Lower leg skin (tissue), 4 donors: ENCODE results near the gene MRPL39. TPM values are rescaled to one million over a fixed set of nuclear protein-coding genes. Genes with fewer than 3 reads are reported as not detected.

Experiments used
- DNase-seq, 2 donors: peaks; one replicate each; pipeline ENCODE4 v3.0.0-alpha.2; 2019; ENCODE audit warnings: low spot score in 2 of 2
- H3K4me3 ChIP-seq: fragments of 200-600 bp; sonication (generic); 2 replicates; pipeline ENCODE4 v1.5.1; 2017; ENCODE audit warnings: mild to moderate bottlenecking, low read depth; ENCODE audit not compliant: poor library complexity, severe bottlenecking
- POLR2A ChIP-seq, 2 donors: fragments of 450-650 bp; IDR thresholded peaks; one replicate each; pipeline ENCODE4 v1.6.1; 2016 to 2017; ENCODE audit warnings: antibody characterized with exemption in 2 of 2, mild to moderate bottlenecking in 1 of 2, moderate library complexity in 1 of 2
- WGBS, 2 donors: methylation state at CpG; one replicate each; pipeline ENCODE4 v1.1.5; 2018; 5-methylcytosine and 5-hydroxymethylcytosine counted together
- intact Hi-C: fragments of 100-400 bp; cut with DNase I; formaldehyde crosslinking; loops from one replicate; pipeline ENCODE4 v1.15.0; 2023; ENCODE audit warnings: low total_unique reads
- total RNA-seq, 4 donors: library from RNA; depleted of rRNA; stranded (reverse); fragments of >200 nt; gene quantifications; one replicate each; pipeline ENCODE4 v1.1.0, GENCODE V29; 2016
- TF ChIP-seq, protein P1 (sequence below), 3 donors: fragments of 450-650 bp; IDR thresholded peaks; one replicate each; pipeline ENCODE4 v1.5.1; 2016; ENCODE audit warnings: antibody characterized with exemption in 3 of 3, mild to moderate bottlenecking in 3 of 3, moderate library complexity in 2 of 3

The MRPL39 gene
- total RNA-seq, 4 donors from 2014 or later: 18.0 to 26.5 (median 21.4) TPM

DNA sequence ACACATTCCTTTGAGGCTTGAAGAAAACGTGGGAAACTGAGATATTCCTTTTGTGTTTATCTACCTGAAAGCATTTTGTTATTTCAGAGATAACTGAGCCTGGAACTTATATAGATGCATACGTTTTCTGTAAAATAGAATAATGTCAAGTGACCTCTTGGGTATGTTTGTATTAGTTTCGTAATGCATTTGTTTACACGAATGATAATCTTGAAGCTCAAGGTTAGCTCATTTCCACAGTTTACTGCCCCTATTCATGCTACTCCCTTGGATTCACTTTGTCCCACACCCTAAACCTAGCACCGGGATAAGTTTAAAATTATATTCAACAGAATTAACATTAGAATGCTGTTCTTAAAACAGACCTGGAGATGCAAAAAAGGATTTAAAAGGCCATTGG is 54.4 kb downstream of the MRPL39 start:
- no peak for TF ChIP-seq POLR2A (IDR thresholded peaks at IDR 0.05)
- TF ChIP-seq, protein P1, sequence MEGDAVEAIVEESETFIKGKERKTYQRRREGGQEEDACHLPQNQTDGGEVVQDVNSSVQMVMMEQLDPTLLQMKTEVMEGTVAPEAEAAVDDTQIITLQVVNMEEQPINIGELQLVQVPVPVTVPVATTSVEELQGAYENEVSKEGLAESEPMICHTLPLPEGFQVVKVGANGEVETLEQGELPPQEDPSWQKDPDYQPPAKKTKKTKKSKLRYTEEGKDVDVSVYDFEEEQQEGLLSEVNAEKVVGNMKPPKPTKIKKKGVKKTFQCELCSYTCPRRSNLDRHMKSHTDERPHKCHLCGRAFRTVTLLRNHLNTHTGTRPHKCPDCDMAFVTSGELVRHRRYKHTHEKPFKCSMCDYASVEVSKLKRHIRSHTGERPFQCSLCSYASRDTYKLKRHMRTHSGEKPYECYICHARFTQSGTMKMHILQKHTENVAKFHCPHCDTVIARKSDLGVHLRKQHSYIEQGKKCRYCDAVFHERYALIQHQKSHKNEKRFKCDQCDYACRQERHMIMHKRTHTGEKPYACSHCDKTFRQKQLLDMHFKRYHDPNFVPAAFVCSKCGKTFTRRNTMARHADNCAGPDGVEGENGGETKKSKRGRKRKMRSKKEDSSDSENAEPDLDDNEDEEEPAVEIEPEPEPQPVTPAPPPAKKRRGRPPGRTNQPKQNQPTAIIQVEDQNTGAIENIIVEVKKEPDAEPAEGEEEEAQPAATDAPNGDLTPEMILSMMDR (IDR thresholded peaks at IDR 0.05): no peak
- WGBS, 2 donors: 84 to 91% methylated on average over 5 of the region's 5 CpGs
- no peak for DNase-seq
- no peak overlapping the region for H3K4me3 ChIP-seq
- intact Hi-C loops: no loop called here

DNA sequence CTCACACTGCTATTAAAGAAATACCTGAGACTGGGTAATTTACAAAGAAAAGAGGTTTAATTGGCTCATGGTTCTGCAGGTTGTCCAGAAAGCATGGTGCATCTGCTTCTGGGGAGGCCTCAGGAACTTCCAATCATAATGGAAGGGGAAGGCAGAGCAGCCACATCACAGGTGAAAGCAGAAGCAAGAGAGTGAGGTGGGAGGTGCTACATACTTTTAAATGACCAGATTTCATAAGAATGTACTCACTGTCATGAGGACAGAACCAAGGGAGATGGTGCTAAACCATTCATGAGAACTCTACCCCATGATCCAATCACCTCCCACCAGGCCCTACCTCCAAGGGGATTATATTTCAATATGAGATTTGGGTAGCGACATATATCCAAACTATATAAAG is 55.7 kb downstream of the MRPL39 start:
- no peak for TF ChIP-seq POLR2A (IDR thresholded peaks at IDR 0.05)
- TF ChIP-seq, protein P1 (IDR thresholded peaks at IDR 0.05): no peak
- 88 to 94% methylated on average over 1 of the region's 1 CpG for WGBS, 2 donors
- no peak overlapping the region for H3K4me3 ChIP-seq
- intact Hi-C loops: no loop called here
- DNase-seq: no peak

DNA sequence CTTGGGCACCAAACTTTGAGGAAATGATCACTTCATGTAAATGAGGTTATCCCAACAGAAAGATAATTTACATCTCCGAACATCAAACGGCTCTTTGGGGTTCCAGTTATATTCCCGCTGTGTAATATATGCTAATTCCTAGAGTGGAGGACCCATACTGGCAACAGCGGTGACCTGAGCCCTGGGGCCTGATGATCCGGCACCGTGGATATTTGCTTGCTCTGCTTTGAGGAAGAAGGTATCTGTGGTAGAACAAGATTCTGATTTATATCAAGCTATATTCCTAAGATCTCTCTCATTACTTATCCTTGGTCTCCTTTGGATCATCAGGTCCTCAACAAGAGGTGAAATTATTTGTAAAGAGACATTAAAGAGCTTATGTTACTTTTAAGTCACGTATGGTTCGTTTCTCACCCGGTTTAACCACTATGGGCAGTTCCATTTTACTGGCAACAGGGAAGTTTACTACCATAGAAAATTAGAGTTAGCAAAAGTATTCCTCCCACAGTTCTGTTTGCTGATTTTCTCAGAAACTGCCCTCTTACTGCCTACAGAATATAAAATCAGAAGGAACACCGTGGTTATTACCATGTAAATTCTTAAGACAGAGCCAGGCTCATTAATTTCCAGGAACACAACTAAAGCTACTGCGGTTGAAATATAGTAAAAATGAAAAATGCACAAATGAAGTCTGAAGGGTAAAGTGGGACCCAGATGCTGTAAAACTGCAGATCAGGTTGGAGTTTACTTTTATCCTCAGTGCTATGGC is 56.7 kb downstream of the MRPL39 start:
- intact Hi-C loops: no loop called here
- TF ChIP-seq POLR2A (IDR thresholded peaks at IDR 0.05): no peak
- TF ChIP-seq, protein P1 (IDR thresholded peaks at IDR 0.05): no peak
- no peak for DNase-seq
- no peak overlapping the region for H3K4me3 ChIP-seq
- 90 to 93% methylated on average over 11 of the region's 11 CpGs for WGBS, 2 donors

DNA sequence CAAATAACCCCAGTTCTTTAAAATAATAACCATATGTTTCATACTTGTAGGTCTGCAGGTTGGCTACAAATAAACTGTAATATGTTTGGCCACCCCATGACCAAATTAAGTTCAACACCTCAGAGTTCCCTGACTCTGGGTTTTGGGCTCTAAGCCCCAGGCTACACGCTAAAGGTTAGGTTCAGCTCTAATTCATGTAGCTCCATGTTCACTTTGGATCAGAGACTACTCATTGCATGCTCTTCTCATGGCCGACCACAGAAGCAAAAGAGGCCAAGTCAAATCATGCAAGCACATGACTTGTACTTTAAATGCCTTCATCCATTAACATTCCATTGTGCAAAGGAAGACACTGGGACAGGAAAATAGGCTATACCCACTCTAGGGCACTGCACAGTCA is 66.2 kb downstream of the MRPL39 start:
- TF ChIP-seq POLR2A (IDR thresholded peaks at IDR 0.05): no peak
- TF ChIP-seq, protein P1 (IDR thresholded peaks at IDR 0.05): no peak
- WGBS, 2 donors: 79 to 87% methylated on average over 2 of the region's 2 CpGs
- intact Hi-C loops: no loop called here
- DNase-seq: no peak
- H3K4me3 ChIP-seq: no peak overlapping the region

DNA sequence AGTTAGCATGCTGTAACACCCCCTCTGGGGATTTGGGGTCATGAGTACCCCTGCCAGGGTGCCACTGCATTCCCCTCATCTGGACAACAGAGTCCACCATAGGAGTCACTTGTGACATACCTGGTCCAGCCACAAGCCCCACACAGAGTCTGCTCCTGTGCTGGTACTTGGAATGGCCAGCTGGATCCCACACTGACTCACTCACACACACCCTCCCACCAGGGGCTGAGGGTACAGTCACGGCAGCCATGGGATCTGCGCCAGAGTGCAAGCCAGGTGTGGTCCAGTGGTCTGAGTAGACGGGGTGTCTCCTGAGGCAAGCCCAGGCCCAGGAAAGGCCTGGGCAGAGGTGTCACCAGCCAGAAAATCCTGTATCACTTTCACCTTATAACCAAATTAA is 67.7 kb downstream of the MRPL39 start:
- intact Hi-C loops: no loop called here
- H3K4me3 ChIP-seq: no peak overlapping the region
- WGBS, 2 donors: 86 to 87% methylated on average over 3 of the region's 3 CpGs

More for the DNA sequence above, 67.7 kb downstream of the MRPL39 start:
- DNase-seq: no peak
- no peak for TF ChIP-seq POLR2A (IDR thresholded peaks at IDR 0.05)
- TF ChIP-seq, protein P1 (IDR thresholded peaks at IDR 0.05): no peak
